Cardiac muscle cell (in vitro differentiated cells and primary cell): ENCODE results near the gene CACNA1E. TPM values are rescaled to one million over a fixed set of nuclear protein-coding genes. Genes with fewer than 3 reads are reported as not detected.

Experiments used
- DNase-seq, 2 donors: peaks; one replicate each; pipeline versions ENCODE4 v3.0.0 to v3.0.0-alpha.2; 2010 to 2017; ENCODE audit warnings: low read depth in 1 of 2, low spot score in 1 of 2
- H3K27ac ChIP-seq: fragments of 200-600 bp; sonication (generic); 2 replicates; pipeline ENCODE4 v1.5.1; 2016
- H3K27me3 ChIP-seq: fragments of 200-600 bp; sonication (generic); 2 replicates; pipeline ENCODE4 v1.6.0; 2016; ENCODE audit warnings: control low read depth
- H3K36me3 ChIP-seq: fragments of 200-600 bp; sonication (generic); 2 replicates; pipeline ENCODE4 v1.5.1; 2016; ENCODE audit warnings: control low read depth
- H3K4me1 ChIP-seq: fragments of 200-600 bp; sonication (generic); 2 replicates; pipeline ENCODE4 v1.8.1; 2017; ENCODE audit warnings: low read depth, mild to moderate bottlenecking, mixed run types
- H3K4me3 ChIP-seq: fragments of 200-600 bp; sonication (generic); 2 replicates; pipeline ENCODE4 v1.5.1; 2016; ENCODE audit warnings: mild to moderate bottlenecking
- H3K9me3 ChIP-seq: fragments of 200-600 bp; sonication (generic); 2 replicates; pipeline ENCODE4 v1.5.1; 2017; ENCODE audit warnings: low read depth, mild to moderate bottlenecking, control low read depth
- CTCF ChIP-seq: IDR thresholded peaks from 2 replicates; pipeline ENCODE4 v1.5.1; 2012; ENCODE audit warnings: low read depth, mild to moderate bottlenecking, low read length
- polyA plus RNA-seq: library from polyadenylated mRNA; unstranded; fragments of >200 nt; fragmentation: Nextera tagmentation; extraction: Ambion mirVana; gene quantifications from 2 replicates; pipeline ENCODE4 v1.2.1, GENCODE V29; 2016
- total RNA-seq: library from RNA; depleted of rRNA; stranded (reverse); fragments of >200 nt; gene quantifications from 2 replicates; pipeline ENCODE4 v1.2.3, GENCODE V29; 2016

CACNA1E gene
- total and polyA plus RNA-seq, 2 experiments from 2014 or later: 0.36 TPM; not detected in 1

GRCh38 chr1:181490276-181490675 is 7.0 kb downstream of the CACNA1E start:
- Histone ChIP-seq H3K4me1 (no peaks in the 10 kb centered on the region), H3K4me3 (no peak overlapping the region), H3K36me3 (no peaks in the 10 kb centered on the region), H3K9me3 (no peaks in the 10 kb centered on the region), H3K27ac (no peak overlapping the region), H3K27me3 (peaks cover 94% of the 10 kb centered on the region)
- no peak for DNase-seq
- TF ChIP-seq CTCF: no peak

- H3K9me3 ChIP-seq: no peaks in the 10 kb centered on the region
- peak in 1 of 2 donors; percentile 49 for DNase-seq
- H3K27me3 ChIP-seq: peaks cover 86% of the 10 kb centered on the region
- H3K36me3 ChIP-seq: no peaks in the 10 kb centered on the region
- H3K4me3 ChIP-seq: no peak overlapping the region
- no peaks in the 10 kb centered on the region for H3K4me1 ChIP-seq
- no peak overlapping the region for H3K27ac ChIP-seq
- TF ChIP-seq CTCF: no peak
These were observed 7.7 kb downstream of the CACNA1E start for GRCh38 chr1:181490740-181491712.

GRCh38 chr1:181493166-181493565 is 9.8 kb downstream of the CACNA1E start:
- TF ChIP-seq CTCF: no peak
- Histone ChIP-seq H3K9me3 (no peaks in the 10 kb centered on the region), H3K27me3 (peaks cover 65% of the 10 kb centered on the region), H3K27ac (no peak overlapping the region), H3K4me1 (no peaks in the 10 kb centered on the region), H3K4me3 (no peak overlapping the region), H3K36me3 (no peaks in the 10 kb centered on the region)
- DNase-seq: no peak

GRCh38 chr1:181493885-181494284 is 10.6 kb downstream of the CACNA1E start:
- DNase-seq: no peak
- no peaks in the 10 kb centered on the region for H3K9me3 ChIP-seq
- H3K4me1 ChIP-seq: no peaks in the 10 kb centered on the region
- no peak overlapping the region for H3K4me3 ChIP-seq
- H3K36me3 ChIP-seq: no peaks in the 10 kb centered on the region
- no peak overlapping the region for H3K27ac ChIP-seq
- no peak for TF ChIP-seq CTCF
- peaks cover 60% of the 10 kb centered on the region for H3K27me3 ChIP-seq

GRCh38 chr1:181496759-181497158 is 13.4 kb downstream of the CACNA1E start:
- TF ChIP-seq CTCF: no peak
- H3K27ac ChIP-seq: no peak overlapping the region
- no peaks in the 10 kb centered on the region for H3K9me3 ChIP-seq
- H3K4me3 ChIP-seq: no peak overlapping the region
- no peak for DNase-seq
- no peaks in the 10 kb centered on the region for H3K36me3 ChIP-seq
- no peaks in the 10 kb centered on the region for H3K4me1 ChIP-seq
- peaks cover 56% of the 10 kb centered on the region for H3K27me3 ChIP-seq
